Body of pancreas (tissue), 4 donors: ENCODE data around the gene DTD2. TPM values are rescaled to one million over a fixed set of nuclear protein-coding genes. Genes with fewer than 3 reads are reported as not detected.
"Not testable (repeated sequence)": the region's sequence is repeated elsewhere in the genome, so short reads cannot be mapped to it uniquely, and the experiment has no call there.

Experiments used
- ATAC-seq: fragments of 150-250 bp; one replicate; pipeline ENCODE4 v1.9.1; 2016
- DNase-seq, 4 donors: peaks; one replicate each; pipeline ENCODE4 v3.0.0-alpha.2; 2019
- H3K27ac ChIP-seq, 4 donors: fragments of 200-600 bp; sonication (generic); 1 replicate in 3 of 4; 2 replicates in 1 of 4; pipeline versions ENCODE4 v1.5.1 to v1.6.1; 2016 to 2019; ENCODE audit warnings: mild to moderate bottlenecking in 1 of 4, mixed read lengths in 1 of 4, moderate library complexity in 1 of 4
- H3K27me3 ChIP-seq, 2 donors: fragments of 200-600 bp; sonication (generic); one replicate each; pipeline ENCODE4 v1.6.0; 2016; ENCODE audit warnings: mild to moderate bottlenecking in 1 of 2
- H3K36me3 ChIP-seq, 2 donors: fragments of 200-600 bp; sonication (generic); replicated peaks in 1 of 2; 2 replicates each; pipeline ENCODE4 v1.5.1; 2016; ENCODE audit warnings: low read depth in 2 of 2; ENCODE audit not compliant: insufficient read depth in 1 of 2
- H3K4me1 ChIP-seq: fragments of 200-600 bp; sonication (generic); one replicate; pipeline ENCODE4 v1.6.0; 2016
- H3K4me3 ChIP-seq, 2 donors: fragments of 200-600 bp; sonication (generic); 1 replicate in 1 of 2; 2 replicates in 1 of 2; pipeline ENCODE4 v1.5.1; 2016 to 2019
- H3K9me3 ChIP-seq, 3 donors: fragments of 200-600 bp; sonication (generic); 1 replicate in 2 of 3; 2 replicates in 1 of 3; pipeline ENCODE4 v1.5.1; 2016
- POLR2A ChIP-seq, 3 donors: fragments of 450-650 bp; IDR thresholded peaks; one replicate each; pipeline ENCODE4 v1.6.1; 2016; ENCODE audit warnings: antibody characterized with exemption in 3 of 3, mild to moderate bottlenecking in 2 of 3
- WGBS, 2 donors: methylation state at CpG; one replicate each; pipeline ENCODE4 v1.1.5; 2017; 5-methylcytosine and 5-hydroxymethylcytosine counted together
- intact Hi-C: fragments of 100-400 bp; cut with DNase I; formaldehyde crosslinking; loops from one replicate; pipeline ENCODE4 v1.15.1; 2023
- total RNA-seq, 2 donors: library from RNA; depleted of rRNA; stranded (reverse); fragments of >200 nt; gene quantifications; one replicate each; pipeline ENCODE4 v1.1.0, GENCODE V29; 2016
- TF ChIP-seq, protein P1 (sequence below), 7 experiments: fragments of 450-650 bp in 4 of 7; fragments of 200-600 bp in 3 of 7; sonication (generic) in 3 of 7; IDR thresholded peaks; one replicate each; pipeline ENCODE4 v1.5.1; 2016 to 2019; ENCODE audit warnings: antibody characterized with exemption in 7 of 7

The DTD2 gene
- total RNA-seq, 2 donors from 2014 or later: 20.4 to 22.3 TPM

DNA sequence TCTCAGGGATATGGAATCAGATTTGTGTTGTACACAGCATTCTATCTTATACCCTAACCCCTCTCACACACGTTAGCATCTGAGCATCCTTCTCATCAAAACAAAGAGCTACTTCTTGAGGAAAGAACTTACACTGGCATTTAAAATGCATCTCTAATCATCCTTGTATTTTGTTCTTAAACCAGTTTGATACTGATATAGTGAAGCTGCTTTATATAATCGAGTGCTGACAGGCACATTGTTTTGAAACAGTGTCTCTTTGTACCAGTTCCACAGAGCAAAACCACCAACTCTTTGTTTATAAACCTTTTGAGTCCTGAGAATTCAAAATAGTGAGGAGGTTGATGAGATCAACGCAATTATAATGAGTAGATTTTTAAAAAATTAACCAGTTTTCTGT, 21.7 kb upstream of the DTD2 start:
- ATAC-seq (no peak), DNase-seq (no peak)
- TF ChIP-seq, protein P1, sequence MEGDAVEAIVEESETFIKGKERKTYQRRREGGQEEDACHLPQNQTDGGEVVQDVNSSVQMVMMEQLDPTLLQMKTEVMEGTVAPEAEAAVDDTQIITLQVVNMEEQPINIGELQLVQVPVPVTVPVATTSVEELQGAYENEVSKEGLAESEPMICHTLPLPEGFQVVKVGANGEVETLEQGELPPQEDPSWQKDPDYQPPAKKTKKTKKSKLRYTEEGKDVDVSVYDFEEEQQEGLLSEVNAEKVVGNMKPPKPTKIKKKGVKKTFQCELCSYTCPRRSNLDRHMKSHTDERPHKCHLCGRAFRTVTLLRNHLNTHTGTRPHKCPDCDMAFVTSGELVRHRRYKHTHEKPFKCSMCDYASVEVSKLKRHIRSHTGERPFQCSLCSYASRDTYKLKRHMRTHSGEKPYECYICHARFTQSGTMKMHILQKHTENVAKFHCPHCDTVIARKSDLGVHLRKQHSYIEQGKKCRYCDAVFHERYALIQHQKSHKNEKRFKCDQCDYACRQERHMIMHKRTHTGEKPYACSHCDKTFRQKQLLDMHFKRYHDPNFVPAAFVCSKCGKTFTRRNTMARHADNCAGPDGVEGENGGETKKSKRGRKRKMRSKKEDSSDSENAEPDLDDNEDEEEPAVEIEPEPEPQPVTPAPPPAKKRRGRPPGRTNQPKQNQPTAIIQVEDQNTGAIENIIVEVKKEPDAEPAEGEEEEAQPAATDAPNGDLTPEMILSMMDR (IDR thresholded peaks at IDR 0.05): no peak
- TF ChIP-seq POLR2A (IDR thresholded peaks at IDR 0.05): no peak
- no peaks in the 10 kb centered on the region for H3K27me3 ChIP-seq
- no peak overlapping the region for H3K27ac ChIP-seq
- no peaks in the 10 kb centered on the region for H3K4me1 ChIP-seq
- no peaks in the 10 kb centered on the region for H3K9me3 ChIP-seq
- no peaks in the 10 kb centered on the region for H3K36me3 ChIP-seq
- no peak overlapping the region for H3K4me3 ChIP-seq
- whole genome bisulfite sequencing, 2 donors: 55 to 60% methylated on average over 3 of the region's 3 CpGs
- intact Hi-C loops: no loop called here

DNA sequence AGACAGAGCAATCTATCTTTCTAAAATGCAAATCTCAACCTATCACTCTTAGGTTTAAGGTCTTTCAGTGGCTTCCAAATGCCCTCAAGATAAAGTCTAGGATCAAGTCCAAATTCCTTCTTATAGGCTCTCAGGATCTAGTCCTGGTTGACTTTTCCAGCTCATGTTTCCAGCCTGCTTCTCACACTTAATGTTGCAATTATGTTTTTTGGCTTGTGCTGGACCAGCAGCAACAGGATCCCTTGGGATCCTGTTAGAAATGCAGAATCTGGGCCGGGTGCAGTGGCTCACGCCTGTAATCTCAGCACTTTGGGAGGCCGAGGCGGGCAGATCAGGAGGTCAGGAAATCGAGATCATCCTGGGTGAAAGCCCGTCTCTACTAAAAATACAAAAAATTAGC, 19.9 kb upstream of the DTD2 start:
- no peak overlapping the region for H3K27ac ChIP-seq
- H3K4me3 ChIP-seq: no peak overlapping the region
- intact Hi-C loops: no loop called here
- DNase-seq (no peak), ATAC-seq (no peak)
- no peaks in the 10 kb centered on the region for H3K4me1 ChIP-seq
- WGBS, 2 donors: 82 to 91% methylated on average over 6 of the region's 6 CpGs
- H3K9me3 ChIP-seq: no peaks in the 10 kb centered on the region
- no peaks in the 10 kb centered on the region for H3K27me3 ChIP-seq
- H3K36me3 ChIP-seq: no peaks in the 10 kb centered on the region
- TF ChIP-seq POLR2A (IDR thresholded peaks at IDR 0.05): no peak
- TF ChIP-seq, protein P1 (IDR thresholded peaks at IDR 0.05): no peak

DNA sequence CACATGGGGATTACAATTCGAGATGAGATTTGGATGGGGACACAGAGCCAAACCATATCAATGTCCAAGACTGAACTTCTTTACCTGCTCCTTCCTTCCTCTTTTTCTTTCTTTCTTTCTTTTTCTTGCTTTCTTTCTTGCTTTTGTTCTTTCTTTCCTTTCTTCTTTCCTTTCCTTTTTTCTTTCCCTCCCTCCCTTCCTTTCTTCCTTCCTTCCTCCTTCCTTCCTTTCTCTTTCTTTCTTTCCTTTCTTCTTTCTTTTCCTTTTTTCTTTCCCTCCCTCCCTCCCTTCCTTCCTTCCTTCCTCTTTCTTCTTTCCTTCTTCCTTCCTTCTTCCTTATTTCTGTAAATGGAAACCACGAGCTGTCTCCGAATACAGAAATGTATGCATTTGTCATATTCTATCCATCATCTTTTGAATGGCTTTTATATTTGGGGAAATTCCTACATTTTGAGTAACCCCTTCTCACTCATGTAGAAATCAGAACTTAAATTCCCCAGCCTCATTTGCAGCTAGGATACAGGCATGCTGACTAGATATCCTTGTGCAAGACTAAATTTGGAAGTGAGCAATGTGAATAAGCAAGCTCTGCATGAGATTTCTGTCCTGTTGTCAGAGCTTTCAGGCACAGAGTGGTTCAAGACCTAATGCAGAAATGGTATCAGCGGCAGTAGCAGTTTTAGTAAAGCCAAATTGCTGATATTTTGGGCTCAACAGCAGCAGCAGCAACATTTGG, 19.0 kb upstream of the DTD2 start:
- no peak for TF ChIP-seq POLR2A (IDR thresholded peaks at IDR 0.05)
- TF ChIP-seq, protein P1 (IDR thresholded peaks at IDR 0.05): no peak
- 61 to 71% methylated on average over 4 of the region's 4 CpGs for WGBS, 2 donors
- no peaks in the 10 kb centered on the region for H3K4me1 ChIP-seq
- ATAC-seq (no peak), DNase-seq (no peak)
- no peak overlapping the region for H3K4me3 ChIP-seq
- no peak overlapping the region for H3K27ac ChIP-seq
- no peaks in the 10 kb centered on the region for H3K27me3 ChIP-seq
- H3K9me3 ChIP-seq: no peaks in the 10 kb centered on the region
- H3K36me3 ChIP-seq: no peaks in the 10 kb centered on the region
- intact Hi-C loops: no loop called here

DNA sequence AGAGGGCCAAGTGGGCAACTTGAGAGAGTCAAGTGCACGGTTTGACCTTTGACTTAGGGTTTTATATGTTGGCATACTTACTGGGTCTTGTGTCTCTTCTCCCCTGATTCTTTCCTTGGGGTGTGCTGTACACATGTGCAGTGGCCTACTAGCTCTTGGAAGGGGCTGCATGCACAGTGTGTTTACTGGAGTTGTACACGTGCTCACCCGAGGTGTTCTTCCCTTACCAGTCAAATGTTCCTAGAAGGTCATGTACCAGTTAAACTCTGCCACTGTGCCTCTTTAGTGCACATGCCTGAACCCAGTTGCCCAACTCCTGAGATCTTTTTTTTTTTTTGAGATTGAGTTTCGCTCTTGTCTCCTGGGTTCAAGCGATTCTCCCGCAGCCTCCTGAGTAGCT, 9.2 kb upstream of the DTD2 start:
- Histone ChIP-seq H3K9me3 (no peaks in the 10 kb centered on the region), H3K27me3 (no peaks in the 10 kb centered on the region), H3K27ac (no peak overlapping the region), H3K4me3 (no peak overlapping the region), H3K4me1 (no peaks in the 10 kb centered on the region), H3K36me3 (no peaks in the 10 kb centered on the region)
- ATAC-seq (no peak), DNase-seq (no peak)
- intact Hi-C loops: no loop called here
- WGBS, 2 donors: 80 to 87% methylated on average over 6 of the region's 6 CpGs
- no peak for TF ChIP-seq POLR2A (IDR thresholded peaks at IDR 0.05)
- TF ChIP-seq, protein P1 (IDR thresholded peaks at IDR 0.05): no peak

DNA sequence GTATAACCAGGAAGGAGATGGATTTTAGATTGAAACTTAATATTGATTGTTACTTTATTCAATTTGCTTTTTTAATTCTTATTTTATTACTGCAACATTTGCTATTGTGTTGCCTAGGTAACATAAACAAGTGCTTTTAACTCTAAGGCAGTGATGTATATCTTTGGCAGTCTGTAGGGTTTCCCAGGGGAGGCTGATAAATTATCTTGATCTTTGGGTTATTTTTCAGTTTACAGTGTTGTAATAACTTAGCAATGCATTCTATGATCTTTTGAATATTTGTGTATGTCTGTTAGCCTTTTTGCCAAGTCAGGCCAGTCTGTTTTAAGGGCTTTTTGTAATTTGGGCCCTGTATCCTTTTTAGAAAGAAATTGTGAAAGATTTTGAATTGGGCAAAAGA, 7.8 kb upstream of the DTD2 start:
- intact Hi-C loops: no loop called here
- TF ChIP-seq, protein P1 (IDR thresholded peaks at IDR 0.05): no peak
- no peak for TF ChIP-seq POLR2A (IDR thresholded peaks at IDR 0.05)
- Histone ChIP-seq H3K36me3 (no peaks in the 10 kb centered on the region), H3K4me3 (no peak overlapping the region), H3K27me3 (no peaks in the 10 kb centered on the region), H3K4me1 (no peaks in the 10 kb centered on the region), H3K9me3 (no peaks in the 10 kb centered on the region), H3K27ac (no peak overlapping the region)
- ATAC-seq (no peak), DNase-seq (no peak)

DNA sequence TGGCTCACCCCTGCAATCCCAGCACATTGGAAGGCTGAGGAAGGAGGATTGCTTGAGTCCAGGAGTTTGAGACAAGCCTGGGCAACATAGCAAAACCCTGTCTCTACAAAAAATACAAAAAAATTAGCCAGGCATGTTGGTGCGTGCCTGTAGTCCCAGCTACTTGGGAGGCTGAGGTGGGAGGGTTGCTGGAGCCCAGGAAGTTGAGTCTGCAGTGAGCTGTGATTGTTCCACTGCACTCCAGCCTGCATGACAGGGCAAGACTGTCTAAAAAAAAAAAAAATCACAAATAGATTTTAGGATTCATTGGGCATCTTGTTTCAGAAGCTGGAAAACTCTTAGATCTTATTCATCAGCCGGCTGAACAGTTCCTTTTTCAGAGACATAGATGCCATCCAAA, 5.1 kb upstream of the DTD2 start:
- H3K27me3 ChIP-seq, DNase-seq, H3K36me3 ChIP-seq, ATAC-seq, H3K9me3 ChIP-seq, intact Hi-C loops, H3K27ac ChIP-seq, H3K4me1 ChIP-seq, H3K4me3 ChIP-seq: not testable (repeated sequence)
- WGBS, 2 donors: 86 to 90% methylated on average over 2 of the region's 2 CpGs
